HepG2 (cell line): Measurements from ENCODE around the gene TDRD9. TPM values are rescaled to one million over a fixed set of nuclear protein-coding genes. Genes with fewer than 3 reads are reported as not detected.

ENCODE experiments used
- ATAC-seq: fragments of 200-7000 bp; cut with Tn5 transposase; 3 replicates; pipeline ENCODE4 v1.9.1; 2020; ENCODE audit warnings: mild to moderate bottlenecking, moderate library complexity
- BruUV-seq: library from RNA; stranded (reverse); fragments of 400-500 nt; replicated peaks from 2 replicates; lab custom pipeline; 2021; lab: Mats Ljungman, UMichigan
- CTCF ChIA-PET: fragments of 300-600 bp; formaldehyde crosslinking; extraction: SDS; loops from one replicate; lab custom pipeline; 2021; ENCODE audit warnings: low total read pairs, inconsistent platforms, low intra/inter-chr PET ratio; lab: Yijun Ruan, JAX
- POLR2A ChIA-PET: fragments of 350-600 bp; sonication (Branson Sonifier 250); formaldehyde crosslinking; loops from one replicate; lab custom pipeline; 2020; ENCODE audit warnings: antibody characterized with exemption, inconsistent platforms; lab: Yijun Ruan, JAX
- DNase-seq: peaks from one replicate; pipeline ENCODE4 v3.0.0-alpha.2; 2015; ENCODE audit warnings: low spot score
- FAIRE-seq: peaks from 3 replicates; lab custom pipeline; 2011; peaks lifted over from hg19 to GRCh38; lab: Jason Lieb, UNC
- H2AFZ ChIP-seq: one replicate; pipeline ENCODE4 v1.6.1; 2011; ENCODE audit warnings: low read length, inconsistent platforms
- H3K27ac ChIP-seq: fragments of 300-600 bp; 3 replicates; pipeline ENCODE4 v1.8.0; 2011; ENCODE audit warnings: mixed run types, mild to moderate bottlenecking, mixed read lengths, low read length, inconsistent platforms; ENCODE audit not compliant: insufficient read depth; ENCODE audit errors: extremely low read length
- H3K27me3 ChIP-seq, 2 experiments: fragments of 200-600 bp in 1 of 2; 2 replicates in 1 of 2; 3 replicates in 1 of 2; pipeline versions ENCODE4 v1.6.0 to v1.8.0; 2011; ENCODE audit warnings: low read length in 2 of 2, mild to moderate bottlenecking in 2 of 2, moderate library complexity in 2 of 2, inconsistent platforms in 1 of 2; ENCODE audit not compliant: insufficient read depth in 2 of 2, control insufficient read depth in 1 of 2
- H3K36me3 ChIP-seq, 2 experiments: fragments of 200-600 bp in 1 of 2; replicated peaks in 1 of 2; 2 replicates in 1 of 2; 3 replicates in 1 of 2; pipeline versions ENCODE4 v1.5.1 to v1.8.0; 2011; ENCODE audit warnings: low read length in 2 of 2, inconsistent platforms in 1 of 2; ENCODE audit not compliant: insufficient read depth in 2 of 2, control insufficient read depth in 1 of 2
- H3K4me1 ChIP-seq: 2 replicates; pipeline ENCODE4 v1.5.1; 2012; ENCODE audit warnings: low read length, inconsistent platforms; ENCODE audit not compliant: insufficient read depth
- H3K4me2 ChIP-seq: 2 replicates; pipeline ENCODE4 v1.6.0; 2011; ENCODE audit warnings: low read depth, low read length, inconsistent platforms
- H3K4me3 ChIP-seq, 3 experiments: fragments of 200-600 bp in 1 of 3; sonication (generic), shearing (Covaris generic) in 1 of 3; replicated peaks in 1 of 3; 2 replicates each; pipeline ENCODE4 v1.5.1; 2011 to 2016; ENCODE audit warnings: low read length in 3 of 3, inconsistent platforms in 2 of 3, low read depth in 2 of 3, mild to moderate bottlenecking in 2 of 3, control low read depth in 1 of 3, mixed read lengths in 1 of 3; ENCODE audit not compliant: insufficient read depth in 1 of 3
- H3K79me2 ChIP-seq: one replicate; pipeline ENCODE4 v1.6.1; 2011; ENCODE audit warnings: low read length, inconsistent platforms; ENCODE audit not compliant: insufficient read depth
- H3K9ac ChIP-seq: 2 replicates; pipeline ENCODE4 v1.6.0; 2011; ENCODE audit warnings: mild to moderate bottlenecking, low read depth, low read length, inconsistent platforms; ENCODE audit not compliant: insufficient read depth
- H3K9me3 ChIP-seq: 2 replicates; pipeline ENCODE4 v1.5.1; 2012; ENCODE audit warnings: mild to moderate bottlenecking, low read length
- H4K20me1 ChIP-seq: 2 replicates; pipeline ENCODE4 v1.6.0; 2011; ENCODE audit warnings: inconsistent platforms, mild to moderate bottlenecking, low read length, moderate library complexity; ENCODE audit not compliant: insufficient read depth
- CSRNP1 ChIP-seq: sonication (generic); formaldehyde crosslinking; IDR thresholded peaks from 2 replicates; pipeline ENCODE4 v1.8.1; 2023; ENCODE audit warnings: mild to moderate bottlenecking, missing genetic modification reagents
- FOXP1 ChIP-seq, 2 experiments: fragments of 450-650 bp in 1 of 2; IDR thresholded peaks; 2 replicates each; pipeline ENCODE4 v1.6.1; 2017 to 2018; ENCODE audit warnings: antibody characterized with exemption in 1 of 2
- KDM4B ChIP-seq: sonication (generic); formaldehyde crosslinking; IDR thresholded peaks from 2 replicates; pipeline ENCODE4 v1.4.0; 2020; ENCODE audit warnings: missing genetic modification reagents
- LBX2 ChIP-seq: sonication (generic); formaldehyde crosslinking; IDR thresholded peaks from 2 replicates; pipeline ENCODE4 v1.5.0; 2020; ENCODE audit warnings: missing genetic modification reagents, mild to moderate bottlenecking, borderline replicate concordance
- MTF2 ChIP-seq: sonication (generic); formaldehyde crosslinking; IDR thresholded peaks from 2 replicates; pipeline ENCODE4 v1.5.0; 2020; ENCODE audit warnings: missing genetic modification reagents, borderline replicate concordance
- ZKSCAN8 ChIP-seq: IDR thresholded peaks from 2 replicates; pipeline ENCODE4 v1.6.1; 2016; ENCODE audit warnings: borderline replicate concordance, missing genetic modification reagents, missing compliant biosample characterization
- ZNF383 ChIP-seq: sonication (generic); formaldehyde crosslinking; IDR thresholded peaks from 2 replicates; pipeline ENCODE4 v1.4.0; 2020; ENCODE audit warnings: missing genetic modification reagents, mild to moderate bottlenecking, borderline replicate concordance
- ZNF414 ChIP-seq: sonication (generic); formaldehyde crosslinking; IDR thresholded peaks from 2 replicates; pipeline ENCODE4 v1.5.0; 2020; ENCODE audit warnings: missing genetic modification reagents
- ZNF564 ChIP-seq: sonication (generic); formaldehyde crosslinking; IDR thresholded peaks from 2 replicates; pipeline ENCODE4 v1.8.1; 2023; ENCODE audit warnings: mild to moderate bottlenecking, missing genetic modification reagents
- WGBS: methylation state at CpG from one replicate; pipeline ENCODE4 v1.1.6; 2017; ENCODE audit warnings: low lambda C conversion rate; 5-methylcytosine and 5-hydroxymethylcytosine counted together
- in situ Hi-C: cut with HindIII; loops from 2 replicates; pipeline ENCODE4 v1.10.0; 2017; ENCODE audit warnings: low pct_unique_long_range_greater_than_20kb; ENCODE audit not compliant: extremely low pct_ligation_motif_present
- intact Hi-C: fragments of 100-400 bp; cut with micrococcal nuclease; formaldehyde crosslinking; loops from one replicate; pipeline ENCODE4 v1.10.0; 2022; ENCODE audit not compliant: unreplicated experiment
- polyA plus RNA-seq, 8 experiments: library from polyadenylated mRNA; depleted of rRNA in 3 of 8; stranded (reverse) in 7 of 8; unstranded in 1 of 8; fragments of >200 nt; fragmentation: Illumina TruSeq in 4 of 8; extraction: Trizol in 4 of 8; gene quantifications; 2 replicates each; pipeline versions ENCODE4 v1.2.1 to v1.2.3, GENCODE V29; 2011 to 2016; ENCODE audit warnings: low read depth in 4 of 8, missing spikeins in 1 of 8, mixed read lengths in 1 of 8; ENCODE audit not compliant: insufficient read depth in 1 of 8
- total RNA-seq, 5 experiments: library from RNA; depleted of rRNA; stranded (reverse); fragments of >200 nt; fragmentation: Illumina TruSeq; extraction: Trizol; gene quantifications; 2 replicates each; pipeline ENCODE4 v1.2.3, GENCODE V29; 2016; ENCODE audit warnings: low read depth in 1 of 5
- TF ChIP-seq, protein P1 (sequence below): sonication (generic); formaldehyde crosslinking; IDR thresholded peaks from 2 replicates; pipeline ENCODE4 v1.4.0; 2020; ENCODE audit warnings: mild to moderate bottlenecking, missing genetic modification reagents
- TF ChIP-seq, protein P2 (sequence below): sonication (generic); formaldehyde crosslinking; IDR thresholded peaks from 2 replicates; pipeline ENCODE4 v1.4.0; 2020; ENCODE audit warnings: mild to moderate bottlenecking, missing genetic modification reagents
- TF ChIP-seq, protein P3 (sequence below): IDR thresholded peaks from 2 replicates; pipeline ENCODE4 v1.6.1; 2016; ENCODE audit warnings: low read depth, missing genetic modification reagents, missing compliant biosample characterization

TDRD9 gene
- total and polyA plus RNA-seq, 2 of the 13 experiments (the other 11 are each of a cell fraction or from before 2014, with no cell fraction given): not detected

DNA sequence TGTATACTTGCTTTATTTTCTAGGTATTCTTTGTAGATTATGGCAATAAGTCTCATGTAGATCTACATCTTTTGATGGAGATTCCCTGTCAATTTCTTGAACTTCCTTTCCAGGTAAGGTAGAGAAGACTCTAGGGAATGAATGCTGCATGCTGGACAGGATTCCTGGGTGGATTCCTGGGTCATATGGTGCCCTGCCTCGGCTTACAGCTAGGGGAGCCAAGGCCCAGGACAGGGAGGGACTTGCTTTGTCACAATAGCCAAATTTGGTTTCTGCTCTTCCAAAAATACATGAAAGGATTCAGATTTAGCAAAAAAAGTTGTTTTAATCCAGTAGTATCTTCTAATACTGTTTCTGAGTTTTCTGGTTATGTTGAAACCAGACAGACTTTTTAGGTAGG, 97.8 kb downstream of the TDRD9 start (continued):
- TF ChIP-seq CSRNP1 (CRISPR knock-in tag) (no peak), ZNF564 (CRISPR knock-in tag) (no peak)

- H3K9ac ChIP-seq: no peak overlapping the region
- no peaks in the 10 kb centered on the region for H3K4me1 ChIP-seq
- ChIA-PET CTCF (no interaction called here), POLR2A (no interaction called here)
- ATAC-seq (no peak), FAIRE-seq (no peak), DNase-seq (no peak)
- peaks cover 1 to 22% of the 10 kb centered on the region in 2 experiments; a peak in 2 of 5 replicates for H3K27me3 ChIP-seq
- H2AFZ ChIP-seq: no peak overlapping the region
- H3K4me2 ChIP-seq: no peak overlapping the region
- no peak overlapping the region for H3K27ac ChIP-seq
- H4K20me1 ChIP-seq: no peaks in the 10 kb centered on the region
- H3K4me3 ChIP-seq: no peak overlapping the region
- 2% methylated on average over 3 of the region's 3 CpGs for WGBS
- BruUV-seq: no TSS peak
- H3K79me2 ChIP-seq: no peaks in the 10 kb centered on the region
- intact Hi-C loops: no loop called here
- H3K36me3 ChIP-seq: no peaks in the 10 kb centered on the region
- H3K9me3 ChIP-seq: no peaks in the 10 kb centered on the region
- in situ Hi-C loops: no loop called here
- TF ChIP-seq LBX2: no peak
- TF ChIP-seq, protein P1, sequence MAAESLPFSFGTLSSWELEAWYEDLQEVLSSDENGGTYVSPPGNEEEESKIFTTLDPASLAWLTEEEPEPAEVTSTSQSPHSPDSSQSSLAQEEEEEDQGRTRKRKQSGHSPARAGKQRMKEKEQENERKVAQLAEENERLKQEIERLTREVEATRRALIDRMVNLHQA (CRISPR knock-in tag): no peak
- TF ChIP-seq, protein P2, sequence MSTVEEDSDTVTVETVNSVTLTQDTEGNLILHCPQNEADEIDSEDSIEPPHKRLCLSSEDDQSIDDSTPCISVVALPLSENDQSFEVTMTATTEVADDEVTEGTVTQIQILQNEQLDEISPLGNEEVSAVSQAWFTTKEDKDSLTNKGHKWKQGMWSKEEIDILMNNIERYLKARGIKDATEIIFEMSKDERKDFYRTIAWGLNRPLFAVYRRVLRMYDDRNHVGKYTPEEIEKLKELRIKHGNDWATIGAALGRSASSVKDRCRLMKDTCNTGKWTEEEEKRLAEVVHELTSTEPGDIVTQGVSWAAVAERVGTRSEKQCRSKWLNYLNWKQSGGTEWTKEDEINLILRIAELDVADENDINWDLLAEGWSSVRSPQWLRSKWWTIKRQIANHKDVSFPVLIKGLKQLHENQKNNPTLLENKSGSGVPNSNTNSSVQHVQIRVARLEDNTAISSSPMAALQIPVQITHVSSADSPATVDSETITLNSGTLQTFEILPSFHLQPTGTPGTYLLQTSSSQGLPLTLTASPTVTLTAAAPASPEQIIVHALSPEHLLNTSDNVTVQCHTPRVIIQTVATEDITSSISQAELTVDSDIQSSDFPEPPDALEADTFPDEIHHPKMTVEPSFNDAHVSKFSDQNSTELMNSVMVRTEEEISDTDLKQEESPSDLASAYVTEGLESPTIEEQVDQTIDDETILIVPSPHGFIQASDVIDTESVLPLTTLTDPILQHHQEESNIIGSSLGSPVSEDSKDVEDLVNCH (CRISPR knock-in tag): no peak
- TF ChIP-seq KDM4B (CRISPR knock-in tag): no peak
- TF ChIP-seq FOXP1 (IDR thresholded peaks at IDR 0.05): no peak
- no peak for TF ChIP-seq FOXP1 (CRISPR knock-in tag; IDR thresholded peaks at IDR 0.05)
- TF ChIP-seq ZKSCAN8 (CRISPR knock-in tag): no peak
- TF ChIP-seq ZNF414 (CRISPR knock-in tag): no peak
- no peak for TF ChIP-seq ZNF383 (CRISPR knock-in tag)
- TF ChIP-seq, protein P3, sequence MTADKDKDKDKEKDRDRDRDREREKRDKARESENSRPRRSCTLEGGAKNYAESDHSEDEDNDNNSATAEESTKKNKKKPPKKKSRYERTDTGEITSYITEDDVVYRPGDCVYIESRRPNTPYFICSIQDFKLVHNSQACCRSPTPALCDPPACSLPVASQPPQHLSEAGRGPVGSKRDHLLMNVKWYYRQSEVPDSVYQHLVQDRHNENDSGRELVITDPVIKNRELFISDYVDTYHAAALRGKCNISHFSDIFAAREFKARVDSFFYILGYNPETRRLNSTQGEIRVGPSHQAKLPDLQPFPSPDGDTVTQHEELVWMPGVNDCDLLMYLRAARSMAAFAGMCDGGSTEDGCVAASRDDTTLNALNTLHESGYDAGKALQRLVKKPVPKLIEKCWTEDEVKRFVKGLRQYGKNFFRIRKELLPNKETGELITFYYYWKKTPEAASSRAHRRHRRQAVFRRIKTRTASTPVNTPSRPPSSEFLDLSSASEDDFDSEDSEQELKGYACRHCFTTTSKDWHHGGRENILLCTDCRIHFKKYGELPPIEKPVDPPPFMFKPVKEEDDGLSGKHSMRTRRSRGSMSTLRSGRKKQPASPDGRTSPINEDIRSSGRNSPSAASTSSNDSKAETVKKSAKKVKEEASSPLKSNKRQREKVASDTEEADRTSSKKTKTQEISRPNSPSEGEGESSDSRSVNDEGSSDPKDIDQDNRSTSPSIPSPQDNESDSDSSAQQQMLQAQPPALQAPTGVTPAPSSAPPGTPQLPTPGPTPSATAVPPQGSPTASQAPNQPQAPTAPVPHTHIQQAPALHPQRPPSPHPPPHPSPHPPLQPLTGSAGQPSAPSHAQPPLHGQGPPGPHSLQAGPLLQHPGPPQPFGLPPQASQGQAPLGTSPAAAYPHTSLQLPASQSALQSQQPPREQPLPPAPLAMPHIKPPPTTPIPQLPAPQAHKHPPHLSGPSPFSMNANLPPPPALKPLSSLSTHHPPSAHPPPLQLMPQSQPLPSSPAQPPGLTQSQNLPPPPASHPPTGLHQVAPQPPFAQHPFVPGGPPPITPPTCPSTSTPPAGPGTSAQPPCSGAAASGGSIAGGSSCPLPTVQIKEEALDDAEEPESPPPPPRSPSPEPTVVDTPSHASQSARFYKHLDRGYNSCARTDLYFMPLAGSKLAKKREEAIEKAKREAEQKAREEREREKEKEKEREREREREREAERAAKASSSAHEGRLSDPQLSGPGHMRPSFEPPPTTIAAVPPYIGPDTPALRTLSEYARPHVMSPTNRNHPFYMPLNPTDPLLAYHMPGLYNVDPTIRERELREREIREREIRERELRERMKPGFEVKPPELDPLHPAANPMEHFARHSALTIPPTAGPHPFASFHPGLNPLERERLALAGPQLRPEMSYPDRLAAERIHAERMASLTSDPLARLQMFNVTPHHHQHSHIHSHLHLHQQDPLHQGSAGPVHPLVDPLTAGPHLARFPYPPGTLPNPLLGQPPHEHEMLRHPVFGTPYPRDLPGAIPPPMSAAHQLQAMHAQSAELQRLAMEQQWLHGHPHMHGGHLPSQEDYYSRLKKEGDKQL (CRISPR knock-in tag): no peak
- TF ChIP-seq MTF2 (CRISPR knock-in tag): no peak
Observed at GRCh38 chr14:104030958-104031357, 102.7 kb downstream of the TDRD9 start.
